Transverse colon (tissue), 4 donors: ENCODE results near the gene HCAR1.

ENCODE experiments used
- CTCF ChIP-seq, 5 experiments: fragments of 200-600 bp in 3 of 5; fragments of 450-650 bp in 2 of 5; sonication (generic) in 3 of 5; IDR thresholded peaks; 1 replicate in 2 of 5; 2 replicates in 3 of 5; pipeline ENCODE4 v1.5.1; 2016 to 2017; ENCODE audit warnings: antibody characterized with exemption in 5 of 5, inconsistent platforms in 3 of 5, mild to moderate bottlenecking in 2 of 5, moderate library complexity in 1 of 5
- POLR2A ChIP-seq: fragments of 450-650 bp; IDR thresholded peaks from one replicate; pipeline ENCODE4 v1.6.1; 2016; ENCODE audit warnings: antibody characterized with exemption, mild to moderate bottlenecking, moderate library complexity
- POLR2AphosphoS5 ChIP-seq, 3 donors: sonication (generic); formaldehyde crosslinking; IDR thresholded peaks; one replicate each; pipeline ENCODE4 v1.6.1; 2016; ENCODE audit warnings: antibody characterized with exemption in 3 of 3

DNA sequence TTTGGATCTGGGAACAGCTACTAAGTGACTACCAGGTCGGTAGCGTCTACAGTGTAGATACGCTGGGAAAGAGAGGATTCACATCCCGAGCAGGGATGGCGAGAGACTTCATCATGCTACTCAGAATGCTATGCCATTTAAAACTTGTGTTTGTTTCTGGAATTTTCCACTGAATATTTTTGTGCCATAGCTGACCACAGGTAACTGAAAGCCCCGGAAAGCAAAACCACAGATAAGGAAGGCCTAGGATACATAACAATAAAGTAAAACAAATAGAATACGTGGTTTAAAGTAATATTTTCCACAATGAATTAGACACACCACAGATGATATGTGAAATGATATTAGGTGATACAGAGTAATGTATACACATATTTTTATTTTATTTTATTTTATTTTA is 7.9 kb upstream of the HCAR1 start:
- TF ChIP-seq CTCF (IDR thresholded peaks at IDR 0.05) (no peak), POLR2AphosphoS5 (IDR thresholded peaks at IDR 0.05) (no peak), POLR2A (no peak)
